GM19438 (cell line): ENCODE results near the gene DOCK11.

ENCODE experiments used
- ATAC-seq: cut with Tn5 transposase; IDR thresholded peaks from one replicate; pipeline ENCODE4 v1.9.1; 2021; ENCODE audit warnings: low read depth; ENCODE audit not compliant: unreplicated experiment

DOCK11 gene

GRCh38 chrX:118621081-118621759 lies 125.6 kb downstream of the DOCK11 start:
- ATAC-seq: no peak

GRCh38 chrX:118623062-118623461 lies 127.4 kb downstream of the DOCK11 start:
- ATAC-seq: no peak

DNA sequence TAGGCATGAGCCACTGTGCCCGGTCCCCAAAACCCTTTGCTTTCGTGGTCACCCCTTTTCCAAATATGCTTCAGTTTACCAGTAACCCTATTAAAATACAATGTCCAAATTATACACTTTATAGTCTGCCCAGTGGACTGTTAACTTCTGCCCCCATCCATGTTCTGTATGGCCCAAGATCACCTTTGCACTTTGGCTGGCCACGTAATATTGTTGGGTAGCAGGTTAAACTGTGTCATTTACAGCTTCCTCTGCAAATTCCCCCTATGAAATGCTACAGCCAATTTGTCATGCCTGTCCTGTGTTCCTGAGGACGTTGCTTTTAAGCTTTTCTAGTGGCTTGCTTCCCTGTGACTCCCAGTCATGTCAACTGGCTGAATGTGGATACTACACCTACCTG lies 130.7 kb downstream of the DOCK11 start:
- no peak for ATAC-seq

- ATAC-seq: no peak
Measured at GRCh38 chrX:118627084-118627758, 131.6 kb downstream of the DOCK11 start.

- no peak for ATAC-seq
Measured at GRCh38 chrX:118630848-118631247, 135.2 kb downstream of the DOCK11 start.

DNA sequence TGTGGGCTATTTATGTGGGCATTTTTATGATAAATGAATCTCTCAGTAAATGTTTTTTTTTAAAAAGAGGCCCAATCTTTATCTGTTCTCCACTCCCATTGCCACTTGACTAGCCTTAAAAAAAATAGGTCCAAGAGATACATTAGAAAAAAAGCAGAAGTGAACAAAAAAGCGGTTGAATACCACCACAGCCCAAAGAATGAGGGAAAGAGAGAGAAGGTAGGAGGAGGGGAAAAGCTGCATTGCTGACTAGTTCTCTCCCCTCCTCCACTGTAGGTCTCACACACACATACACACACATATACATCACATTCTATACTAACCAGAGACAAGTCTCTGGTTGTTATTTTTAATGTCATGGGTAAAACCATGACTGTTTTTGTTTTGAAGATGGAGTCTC lies 136.0 kb downstream of the DOCK11 start:
- ATAC-seq: no peak

- no peak for ATAC-seq
Measured at GRCh38 chrX:118632862-118633261, 137.2 kb downstream of the DOCK11 start.

GRCh38 chrX:118633530-118633929 lies 137.9 kb downstream of the DOCK11 start:
- no peak for ATAC-seq

- ATAC-seq: no peak
Measured at GRCh38 chrX:118634336-118634735, 138.7 kb downstream of the DOCK11 start.

DNA sequence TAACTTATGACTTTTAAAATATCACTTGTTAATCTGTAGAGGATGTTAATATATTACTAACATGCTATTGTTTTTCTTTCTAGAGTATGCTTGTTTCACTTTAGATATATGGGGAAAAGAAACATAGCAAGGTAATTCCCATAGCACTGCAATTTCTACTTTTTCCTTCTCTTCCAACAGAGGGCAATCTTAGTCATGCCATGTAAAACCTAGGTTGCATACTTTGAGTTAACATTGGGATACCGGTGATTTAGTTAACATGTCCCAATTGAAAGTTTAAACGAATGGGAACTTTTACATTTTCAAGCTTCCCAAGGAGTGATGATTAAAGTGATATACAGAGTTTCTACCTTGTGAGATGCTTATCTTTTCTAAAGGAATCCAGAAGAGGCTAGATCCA lies 142.4 kb downstream of the DOCK11 start:
- no peak for ATAC-seq

- no peak for ATAC-seq
Measured at GRCh38 chrX:118644378-118644777, 148.8 kb downstream of the DOCK11 start.

DNA sequence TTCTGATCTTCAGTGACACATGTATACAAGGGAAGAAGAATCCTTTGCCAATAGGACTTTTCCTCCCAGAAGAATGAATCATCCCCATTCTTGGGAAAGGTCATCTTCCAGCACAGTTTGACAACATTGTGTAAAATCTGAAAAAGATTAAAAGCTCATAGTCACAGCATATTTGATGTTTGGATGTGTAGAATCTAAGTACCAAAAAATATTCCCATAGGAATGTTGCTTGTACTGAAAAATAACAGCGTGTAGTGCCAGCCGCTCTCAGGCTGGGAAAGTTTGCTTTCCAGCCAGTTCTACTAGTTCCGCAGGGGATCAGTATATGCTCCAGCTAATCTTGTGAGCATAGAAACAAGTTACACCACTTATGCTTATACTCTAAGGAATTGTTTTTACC lies 157.1 kb downstream of the DOCK11 start:
- ATAC-seq: no peak

DNA sequence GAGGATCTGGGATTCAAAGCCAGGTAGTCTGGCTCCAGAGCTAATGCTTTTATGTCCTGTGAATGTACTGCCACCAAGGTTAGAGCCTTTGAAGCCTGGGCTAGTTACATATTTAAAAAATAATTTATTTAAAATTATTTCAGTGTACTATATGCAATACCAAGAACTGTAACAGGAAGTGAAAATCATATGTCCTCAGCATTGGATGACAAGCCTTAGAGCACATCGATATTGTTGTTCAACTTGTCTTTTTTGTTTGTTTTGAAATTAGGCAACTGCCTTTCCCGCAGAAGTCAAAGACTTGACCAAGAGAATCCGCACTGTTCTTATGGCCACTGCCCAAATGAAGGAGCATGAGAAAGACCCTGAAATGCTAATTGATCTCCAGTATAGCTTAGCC lies 158.7 kb downstream of the DOCK11 start:
- no peak for ATAC-seq

GRCh38 chrX:118655561-118656246 lies 160.1 kb downstream of the DOCK11 start:
- ATAC-seq: no peak

DNA sequence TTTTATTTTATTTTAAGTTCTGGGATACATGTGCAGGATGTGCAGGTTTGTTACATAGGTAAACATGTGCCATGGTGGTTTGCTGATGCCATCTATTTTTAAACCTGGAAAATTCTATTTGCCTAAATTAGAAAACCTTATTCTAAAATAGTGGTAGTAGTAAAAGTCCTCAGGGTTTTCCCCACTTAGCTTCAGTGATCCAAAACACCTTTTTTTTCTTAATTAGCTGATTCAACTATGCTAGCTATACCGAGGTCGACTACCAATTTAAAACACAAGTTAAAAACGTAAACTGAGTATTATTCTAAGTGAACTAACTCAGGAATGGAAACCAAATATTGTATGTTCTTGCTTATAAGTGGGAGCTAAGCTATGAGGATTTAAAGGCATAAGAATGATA lies 161.8 kb downstream of the DOCK11 start:
- no peak for ATAC-seq

DNA sequence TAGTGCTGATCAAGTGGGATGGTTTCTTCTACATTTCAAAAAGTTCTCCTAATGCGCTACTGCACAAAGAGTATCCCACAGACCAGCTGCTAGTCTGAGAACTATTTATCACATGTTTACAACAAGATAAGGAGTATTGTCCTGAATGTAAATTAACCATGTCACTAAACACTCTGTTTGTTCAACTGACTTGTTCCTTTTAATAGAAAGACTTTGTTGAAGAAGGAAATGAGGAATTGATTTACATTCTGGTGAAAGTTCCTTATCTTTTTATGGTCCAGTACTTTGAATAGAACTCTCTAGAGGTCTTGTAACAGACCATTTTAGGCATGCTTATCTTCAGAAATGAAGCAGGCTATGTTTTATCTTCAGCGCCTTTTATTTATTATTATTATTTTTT lies 164.5 kb downstream of the DOCK11 start:
- no peak for ATAC-seq

- ATAC-seq: no peak
Measured at GRCh38 chrX:118665204-118665603, 169.6 kb downstream of the DOCK11 start.

DNA sequence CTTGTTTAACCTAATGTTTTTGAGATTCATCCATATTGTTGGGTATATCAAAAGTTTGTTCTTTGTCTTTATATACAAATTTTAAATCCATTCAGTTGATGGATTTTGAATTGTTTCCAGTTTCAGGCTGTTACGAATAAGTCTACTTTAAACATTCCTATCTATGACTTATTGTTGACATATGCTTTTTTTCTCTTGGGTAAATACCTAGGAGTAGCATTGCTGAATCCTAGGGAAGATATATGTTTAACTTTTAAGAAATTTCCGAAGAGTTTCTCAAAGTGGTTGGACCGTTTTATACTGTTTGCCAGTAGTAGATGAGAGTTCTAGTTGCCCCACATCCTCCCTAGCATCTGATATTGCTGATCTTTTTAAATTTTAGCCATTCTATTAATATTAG lies 170.9 kb downstream of the DOCK11 start:
- ATAC-seq: no peak

GRCh38 chrX:118669435-118669834 lies 173.8 kb downstream of the DOCK11 start:
- ATAC-seq: no peak

DNA sequence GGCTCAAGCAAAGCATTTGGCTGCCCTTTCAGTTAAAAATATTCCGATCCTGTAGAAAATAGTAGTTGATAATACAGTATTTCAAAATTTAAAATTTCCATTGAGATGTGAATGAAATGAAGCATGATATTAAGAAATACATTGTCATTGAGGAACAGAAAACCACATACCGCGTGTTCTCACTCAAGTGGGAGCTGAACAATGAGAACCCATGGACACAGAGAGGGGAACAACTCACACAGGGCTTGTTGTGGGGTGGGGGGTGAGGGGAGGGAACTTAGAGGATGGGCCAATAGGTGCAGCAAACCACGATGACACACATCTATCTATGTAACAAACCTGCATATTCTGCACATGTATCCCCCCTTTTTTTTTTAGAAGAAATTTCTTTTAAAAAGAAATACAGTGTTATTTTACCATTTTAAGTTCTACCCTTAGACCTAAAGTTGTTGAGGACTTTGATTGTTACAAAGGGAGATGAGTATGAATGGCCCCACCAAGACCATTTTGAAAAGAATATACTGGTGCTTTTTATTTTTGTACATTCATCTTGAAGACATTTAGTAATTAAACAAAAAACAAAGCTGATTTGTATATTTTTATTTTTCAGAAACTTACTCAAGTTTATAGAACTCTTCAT lies 179.8 kb downstream of the DOCK11 start:
- no peak for ATAC-seq

DNA sequence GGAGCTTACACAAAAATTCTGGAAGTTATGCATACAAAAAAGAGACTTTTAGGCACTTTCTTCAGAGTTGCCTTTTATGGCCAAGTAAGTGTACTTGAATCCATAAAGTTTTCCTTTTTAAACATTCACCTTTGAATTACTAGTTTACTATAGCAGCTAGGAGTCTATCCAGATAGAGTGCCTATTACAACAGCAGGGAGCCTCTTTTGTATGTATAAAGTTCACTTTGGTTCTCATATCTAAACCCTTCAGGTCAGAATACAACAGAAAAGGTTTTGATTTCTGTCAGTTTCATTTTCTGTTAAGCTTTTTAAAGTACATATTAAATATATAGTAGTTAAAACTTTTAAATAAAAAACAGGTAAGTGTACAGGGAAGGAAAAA lies 180.3 kb downstream of the DOCK11 start:
- ATAC-seq: no peak
